ENCODE measurements around the gene CZIB. TPM values are rescaled to one million over a fixed set of nuclear protein-coding genes. Genes with fewer than 3 reads are reported as not detected.
"Not testable (repeated sequence)": the region's sequence is repeated elsewhere in the genome, so short reads cannot be mapped to it uniquely, and the experiment has no call there.

The CZIB gene
- total RNA-seq, 2 donors from 2014 or later: 40.0 to 67.6 TPM

DNA sequence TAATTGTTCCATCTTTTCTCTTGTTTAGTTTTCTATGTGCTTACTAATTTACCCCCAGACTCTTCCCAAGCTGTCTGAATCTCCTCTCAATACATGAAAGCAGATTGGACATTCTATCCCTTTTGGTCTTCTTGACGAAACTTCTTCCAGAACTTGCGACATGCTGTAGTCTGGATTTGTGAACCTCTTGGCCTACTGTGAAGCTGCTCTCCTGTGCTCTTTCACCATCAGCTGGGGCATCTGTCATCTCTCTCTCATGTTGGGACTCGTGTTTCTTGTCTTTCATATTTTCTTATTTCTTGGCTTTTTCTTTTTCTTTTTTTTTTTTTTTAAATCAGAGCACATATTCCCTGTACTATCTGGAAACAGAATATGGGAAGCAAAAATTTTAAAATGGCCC lies 17.0 kb downstream of the CZIB start:
- peaks cover 14 to 21% of the 10 kb centered on the region in 2 donors for H3K9me3 Mint-ChIP-seq
- H3K27ac Mint-ChIP-seq: no peak overlapping the region
- ATAC-seq (no peak), DNase-seq (ENCODE audit: low spot score in 2 of 2) (no peak)
- H3K36me3 Mint-ChIP-seq: peaks cover 45 to 59% of the 10 kb centered on the region in 2 donors

DNA sequence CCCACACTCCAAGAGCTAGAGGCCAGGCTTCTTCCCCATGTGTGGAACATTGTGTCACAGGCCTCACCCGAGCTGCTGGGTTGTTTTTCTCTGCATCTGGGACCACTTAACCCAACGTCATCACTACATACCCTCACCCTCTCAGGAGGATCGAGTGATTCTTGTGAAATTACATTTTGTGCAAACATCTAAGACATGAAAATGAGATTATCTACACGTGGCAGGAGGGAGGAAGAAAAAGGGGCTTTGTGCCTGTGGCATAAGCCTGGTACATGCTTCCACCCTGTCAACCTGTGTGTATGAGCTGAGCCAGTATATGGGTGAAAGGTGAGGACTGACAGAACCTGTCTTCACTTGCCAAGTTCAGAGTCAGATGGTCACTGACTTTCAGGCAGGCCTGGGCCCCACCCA lies 22.2 kb downstream of the CZIB start:
- H3K27ac Mint-ChIP-seq: peak overlapping the region; percentile 99
- peaks cover 16 to 28% of the 10 kb centered on the region in 2 donors for H3K36me3 Mint-ChIP-seq
- DNase-seq (ENCODE audit: low spot score in 2 of 2): no peak
- H3K9me3 Mint-ChIP-seq: no peaks in the 10 kb centered on the region
- no peak for ATAC-seq

- ATAC-seq (no peak), DNase-seq (ENCODE audit: low spot score in 2 of 2) (no peak)
- peak overlapping the region; percentile 99 for H3K27ac Mint-ChIP-seq
- H3K9me3 Mint-ChIP-seq: no peaks in the 10 kb centered on the region
- peaks cover 15 to 21% of the 10 kb centered on the region in 2 donors for H3K36me3 Mint-ChIP-seq
Observed at GRCh38 chr1:53197291-53198200, 22.9 kb downstream of the CZIB start.

DNA sequence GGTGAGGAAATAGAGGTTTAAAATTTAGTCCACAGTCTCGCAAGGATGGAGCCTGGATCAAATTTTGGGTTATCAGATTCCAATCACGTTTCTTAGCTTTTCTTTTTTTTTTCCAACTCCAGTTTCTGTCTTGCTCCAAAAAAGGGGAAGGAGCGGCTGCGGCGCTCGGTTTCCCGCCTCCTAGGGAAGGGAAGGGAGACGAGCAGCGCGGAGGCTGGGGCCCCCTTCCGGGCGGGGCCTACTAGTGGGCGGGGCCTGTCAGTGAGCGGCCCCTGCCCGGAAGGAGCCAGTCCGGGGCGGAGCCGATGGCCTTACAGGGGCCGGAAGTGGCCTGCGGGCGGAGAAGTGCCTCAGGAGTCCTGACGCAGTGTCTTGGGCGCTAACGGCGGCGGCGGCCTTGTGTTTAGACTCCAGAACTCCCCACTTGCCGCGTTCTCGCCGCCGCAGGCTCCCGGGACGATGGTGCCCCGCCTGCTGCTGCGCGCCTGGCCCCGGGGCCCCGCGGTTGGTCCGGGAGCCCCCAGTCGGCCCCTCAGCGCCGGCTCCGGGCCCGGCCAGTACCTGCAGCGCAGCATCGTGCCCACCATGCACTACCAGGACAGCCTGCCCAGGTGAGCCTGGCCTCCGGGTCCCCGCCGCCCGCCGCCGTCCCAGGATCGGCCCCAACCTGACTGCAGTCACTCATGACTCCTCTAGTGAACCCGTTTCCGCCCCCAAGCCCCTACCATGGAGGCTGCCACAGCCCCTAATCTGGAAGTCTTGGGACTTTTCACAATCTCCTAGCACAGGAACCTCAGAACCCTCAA lies 23.7 kb downstream of the CZIB start, which contains the start of gene CPT2:
CPT2 (plus strand) TSS at position 340 of the 806 bp plus-strand sequence; CDS start at position 460, 120 bp downstream.
- H3K36me3 Mint-ChIP-seq: peaks cover 15 to 16% of the 10 kb centered on the region in 2 donors
- peak; percentile 100 for ATAC-seq
- peak; percentile 93 to 94 for DNase-seq (ENCODE audit: low spot score in 2 of 2)
- H3K9me3 Mint-ChIP-seq: no peaks in the 10 kb centered on the region
- peak within 1 kb of the TSS; percentile 99 for H3K27ac Mint-ChIP-seq

DNA sequence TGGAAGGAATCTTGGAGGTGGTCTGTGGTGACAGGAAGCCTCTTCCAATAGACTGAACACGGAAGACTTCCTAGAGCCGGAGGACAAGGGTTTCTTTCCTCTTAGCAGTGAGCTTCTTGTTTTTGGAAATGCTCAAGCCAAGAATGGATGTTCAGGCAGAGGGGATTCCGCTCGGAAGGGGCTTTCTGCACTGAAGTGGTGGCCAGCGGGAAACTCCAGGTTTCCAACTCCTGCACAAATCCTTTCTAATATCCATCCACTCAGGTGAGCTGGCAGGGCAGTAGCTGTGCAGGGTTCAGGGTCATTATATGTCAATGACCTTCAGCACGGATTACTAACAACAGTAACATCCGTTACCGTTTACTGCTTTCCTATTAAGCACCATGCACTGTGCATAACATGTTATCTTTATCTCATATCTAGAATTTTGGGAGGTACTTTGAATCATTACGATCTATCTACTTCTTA lies 24.4 kb downstream of the CZIB start:
- ATAC-seq (peak; percentile 11 to 26), DNase-seq (ENCODE audit: low spot score in 2 of 2) (no peak)
- H3K27ac Mint-ChIP-seq: peak overlapping the region; percentile 85 to 99
- H3K9me3 Mint-ChIP-seq: no peaks in the 10 kb centered on the region
- H3K36me3 Mint-ChIP-seq: peaks cover 15 to 16% of the 10 kb centered on the region in 2 donors

DNA sequence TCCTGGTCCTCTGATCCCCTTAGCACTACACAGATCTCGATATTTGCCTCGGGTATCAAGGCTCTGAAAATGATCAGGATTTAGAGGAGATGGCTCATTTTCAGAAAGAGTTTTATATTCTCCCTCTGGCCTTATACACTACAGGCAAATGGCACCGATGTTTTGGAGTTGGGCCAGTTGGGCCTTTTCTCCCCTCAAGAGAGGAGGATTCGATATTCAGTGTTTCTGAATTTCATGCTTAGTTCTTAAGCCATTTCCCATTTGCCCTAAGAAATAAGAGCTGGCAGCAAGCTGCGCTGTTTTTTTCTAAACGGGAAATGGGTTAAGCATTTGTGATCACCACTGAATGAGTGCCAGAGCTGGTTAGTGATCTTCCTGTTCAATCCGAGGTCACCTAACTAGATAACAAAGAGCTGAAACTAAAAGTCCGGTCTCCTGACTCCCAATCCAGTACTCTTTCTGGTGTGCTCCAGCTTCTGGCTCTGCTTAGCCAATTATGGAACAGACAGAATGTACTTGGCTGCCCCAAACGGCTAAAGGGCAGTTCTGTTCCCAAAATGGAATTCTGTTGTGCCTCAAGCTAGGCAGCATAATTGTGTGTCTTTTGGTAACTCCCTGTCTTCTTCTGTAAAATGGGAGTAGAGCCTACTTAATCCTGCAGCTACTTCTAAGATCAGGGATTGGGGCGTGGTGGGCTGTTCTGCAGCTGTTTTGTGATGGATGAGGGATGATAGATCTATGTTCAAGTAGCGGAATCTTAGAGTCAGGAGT lies 25.0 kb downstream of the CZIB start:
- DNase-seq (ENCODE audit: low spot score in 2 of 2) (no peak), ATAC-seq (no peak)
- Mint-ChIP-seq H3K36me3 (peaks cover 15 to 16% of the 10 kb centered on the region in 2 donors), H3K27ac (peak overlapping the region in 1 of 2 donors; percentile 99), H3K9me3 (no peaks in the 10 kb centered on the region)

DNA sequence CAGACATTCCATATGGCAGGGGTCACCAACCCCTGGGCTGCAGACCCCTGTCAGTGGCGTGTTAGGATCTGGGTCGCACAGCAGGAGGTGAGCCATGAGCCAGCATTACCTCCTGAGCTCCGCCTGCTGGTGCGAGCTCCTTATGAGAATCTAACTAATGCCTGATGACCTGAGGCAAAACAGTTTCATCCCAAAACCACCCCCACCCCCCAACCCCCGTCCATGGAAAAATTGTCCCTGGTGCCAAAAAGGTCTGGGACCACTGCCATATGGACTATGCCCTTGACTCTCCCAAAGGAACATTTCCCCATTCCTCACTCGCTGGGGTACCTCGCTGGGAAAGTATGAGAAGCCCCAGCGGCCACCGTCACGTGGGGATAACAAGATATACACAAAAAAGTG lies 30.2 kb downstream of the CZIB start:
- DNase-seq (ENCODE audit: low spot score in 2 of 2) (no peak), ATAC-seq (no peak)
- Mint-ChIP-seq H3K9me3 (no peaks in the 10 kb centered on the region), H3K36me3 (no peaks in the 10 kb centered on the region), H3K27ac (no peak overlapping the region)

GRCh38 chr1:53189061-53189460 lies 31.4 kb downstream of the CZIB start:
- DNase-seq (ENCODE audit: low spot score in 2 of 2) (no peak), ATAC-seq (no peak)
- H3K27ac Mint-ChIP-seq: no peak overlapping the region
- H3K9me3 Mint-ChIP-seq: no peaks in the 10 kb centered on the region
- no peaks in the 10 kb centered on the region for H3K36me3 Mint-ChIP-seq

DNA sequence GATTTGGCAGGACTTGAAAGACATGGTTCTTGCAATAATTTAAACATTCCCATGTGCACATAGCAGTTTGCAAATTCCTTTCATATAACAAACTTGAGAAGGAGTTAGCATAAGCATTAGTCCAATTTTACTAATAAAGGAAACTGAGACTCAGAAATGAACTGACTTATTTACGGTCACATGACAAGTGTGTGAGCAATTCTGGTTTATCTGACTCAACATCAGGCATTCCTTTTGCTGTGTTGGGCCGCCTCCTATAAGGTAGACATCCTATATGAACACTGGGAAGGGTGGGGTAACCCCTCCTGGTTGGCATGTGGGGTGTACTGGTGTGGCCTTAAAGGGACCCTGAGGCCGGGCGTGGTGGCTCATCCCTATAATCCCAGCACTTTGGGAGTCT lies 32.3 kb downstream of the CZIB start:
- no peak for ATAC-seq
- H3K9me3 Mint-ChIP-seq: no peaks in the 10 kb centered on the region
- no peaks in the 10 kb centered on the region for H3K36me3 Mint-ChIP-seq
- H3K27ac Mint-ChIP-seq: no peak overlapping the region
- DNase-seq (ENCODE audit: low spot score in 2 of 2): no peak

GRCh38 chr1:53187401-53187800 lies 33.0 kb downstream of the CZIB start:
- H3K9me3 Mint-ChIP-seq: no peaks in the 10 kb centered on the region
- ATAC-seq (no peak), DNase-seq (ENCODE audit: low spot score in 2 of 2) (no peak)
- H3K27ac Mint-ChIP-seq: no peak overlapping the region
- no peaks in the 10 kb centered on the region for H3K36me3 Mint-ChIP-seq

- no peak for DNase-seq (ENCODE audit: low spot score in 2 of 2)
Observed at GRCh38 chr1:53186533-53186932, 33.9 kb downstream of the CZIB start.

DNA sequence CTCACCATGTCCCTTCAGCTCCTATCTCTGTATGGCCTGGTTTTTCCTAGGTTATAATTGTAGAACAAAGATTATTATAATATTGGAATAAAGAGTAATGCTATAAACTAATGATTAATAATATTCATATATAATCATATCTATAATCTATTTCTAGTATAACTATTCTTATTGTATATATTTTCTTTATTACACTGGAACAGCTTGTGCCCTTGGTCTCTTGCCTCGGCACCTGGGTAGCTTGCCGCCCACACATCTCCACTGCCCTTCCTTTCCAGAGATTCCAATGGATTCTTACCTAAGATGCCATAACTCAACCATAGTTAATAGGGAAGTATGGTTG lies 34.5 kb downstream of the CZIB start:
- H3K9me3 Mint-ChIP-seq; H3K27ac Mint-ChIP-seq; DNase-seq (ENCODE audit: low spot score in 2 of 2); ATAC-seq; H3K36me3 Mint-ChIP-seq: not testable (repeated sequence)

More at GRCh38 chr1:53186533-53186932, 33.9 kb downstream of the CZIB start:
- ATAC-seq: no peak
- no peaks in the 10 kb centered on the region for H3K36me3 Mint-ChIP-seq
- no peaks in the 10 kb centered on the region for H3K9me3 Mint-ChIP-seq
- no peak overlapping the region for H3K27ac Mint-ChIP-seq

DNA sequence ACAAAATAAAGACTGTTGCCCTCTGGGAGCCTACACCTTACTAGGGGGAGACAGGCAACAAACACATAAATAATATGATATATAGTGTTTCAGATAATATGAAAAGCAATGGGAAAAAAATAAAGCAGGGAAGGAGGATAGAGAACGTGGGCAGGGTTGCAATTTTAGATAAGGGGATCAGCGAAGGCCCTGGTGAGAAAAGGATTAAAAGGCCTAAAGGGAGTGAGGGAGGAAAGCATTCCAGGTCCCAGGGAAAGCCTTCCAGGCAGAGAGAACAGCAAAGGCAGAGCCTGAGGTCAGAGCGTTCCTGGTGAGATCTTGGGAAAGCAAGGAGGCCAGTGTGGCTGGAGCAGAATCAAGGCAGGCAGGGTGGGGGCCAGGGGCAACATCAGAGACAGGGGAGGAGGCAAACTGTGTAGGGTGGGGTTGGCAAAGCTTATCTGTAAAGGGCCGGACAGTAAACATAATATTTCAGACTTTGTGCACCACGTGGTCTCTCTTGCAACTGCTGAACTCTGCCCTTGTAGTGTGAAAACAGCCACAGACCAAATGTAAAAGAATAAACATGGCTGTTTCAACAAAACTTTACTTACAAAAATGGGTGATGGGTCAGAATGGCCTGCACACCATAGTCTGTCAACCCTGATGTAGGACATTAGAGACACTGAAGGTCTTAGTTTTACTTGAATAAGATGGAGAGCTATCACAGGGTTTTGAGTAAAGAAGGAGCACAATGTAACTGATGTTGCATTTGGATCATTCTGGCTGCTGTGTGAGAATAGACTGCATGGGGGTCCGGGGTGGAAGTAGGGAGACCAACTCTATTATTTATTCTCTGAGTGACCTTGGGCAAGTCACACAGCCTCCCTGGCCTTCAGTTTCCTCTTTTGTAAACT lies 37.1 kb downstream of the CZIB start:
- Mint-ChIP-seq H3K9me3 (no peaks in the 10 kb centered on the region), H3K36me3 (no peaks in the 10 kb centered on the region), H3K27ac (no peak overlapping the region)
- ATAC-seq (no peak), DNase-seq (ENCODE audit: low spot score in 2 of 2) (no peak)

- ATAC-seq (no peak), DNase-seq (ENCODE audit: low spot score in 2 of 2) (peak in 1 of 2 donors; percentile 14)
- no peaks in the 10 kb centered on the region for H3K9me3 Mint-ChIP-seq
- no peaks in the 10 kb centered on the region for H3K36me3 Mint-ChIP-seq
- no peak overlapping the region for H3K27ac Mint-ChIP-seq
Observed at GRCh38 chr1:53182716-53183094, 37.7 kb downstream of the CZIB start.

DNA sequence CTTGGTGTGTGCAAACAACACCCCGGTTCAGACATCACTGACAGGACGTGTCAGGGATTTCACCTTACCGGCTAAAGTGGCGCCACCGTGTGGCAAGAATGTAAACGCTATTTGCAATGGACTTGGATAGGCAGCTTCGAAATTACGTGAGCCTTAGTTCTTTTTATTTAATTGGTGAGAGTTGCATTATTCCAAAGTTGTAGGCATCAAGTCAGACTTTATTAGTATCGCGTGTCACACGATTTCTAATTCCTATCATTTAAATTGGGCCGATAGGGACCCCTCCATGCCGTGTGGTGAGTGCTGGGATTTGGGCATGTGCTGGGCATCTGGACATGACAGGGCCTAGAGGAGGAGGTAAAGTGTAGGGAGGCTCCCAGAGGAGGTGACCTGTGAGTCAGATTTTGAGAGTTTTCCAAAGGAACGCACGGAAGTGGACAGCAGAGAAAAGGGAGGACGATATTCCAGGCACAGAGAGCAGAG lies 38.3 kb downstream of the CZIB start:
- Mint-ChIP-seq H3K27ac (no peak overlapping the region), H3K36me3 (no peaks in the 10 kb centered on the region), H3K9me3 (no peaks in the 10 kb centered on the region)
- DNase-seq (ENCODE audit: low spot score in 2 of 2) (peak; percentile 69 to 87), ATAC-seq (peak; percentile 84 to 89)
